ENCODE data around the gene PGAM1.
A peak's percentile ranks its signal among the peaks of the same experiment; 100 is the strongest.
"Not testable (repeated sequence)": the region's sequence is repeated elsewhere in the genome, so short reads cannot be mapped to it uniquely, and the experiment has no call there.

Gene PGAM1

DNA sequence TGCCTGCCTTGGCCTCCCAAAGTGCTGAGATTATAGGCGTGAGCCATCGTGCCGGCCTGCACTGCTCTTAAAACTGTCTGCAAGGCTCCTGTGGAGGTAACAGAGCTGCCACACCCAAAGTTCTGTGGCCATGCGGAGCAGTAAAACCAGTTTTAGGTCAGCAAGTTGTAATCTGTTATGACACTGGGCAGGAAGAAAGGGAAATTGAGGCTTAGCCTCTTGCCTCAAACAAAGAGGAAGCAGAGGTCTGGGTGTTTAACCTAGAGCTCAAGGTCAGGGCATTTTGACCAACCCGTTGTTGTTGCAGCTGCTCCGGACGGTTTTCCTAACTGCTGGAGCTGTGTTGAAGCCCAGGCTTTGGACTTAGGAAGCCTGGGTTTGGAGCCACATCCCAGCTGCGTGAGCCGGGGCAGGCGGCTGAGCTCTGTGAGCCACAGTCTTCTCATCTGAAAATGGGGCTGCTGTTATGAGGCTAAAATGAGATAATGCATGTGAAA, 17.4 kb upstream of the PGAM1 start:
- H3K27me3 ChIP-seq (ENCODE audit: control insufficient read depth, insufficient read depth, low read length): no peaks in the 10 kb centered on the region
- H3K36me3 ChIP-seq (ENCODE audit: control insufficient read depth, insufficient read depth, low read length): no peaks in the 10 kb centered on the region
- no peak overlapping the region for H3K27ac ChIP-seq (ENCODE audit: low read depth, low read length)
- H3K4me1 ChIP-seq (ENCODE audit: control insufficient read depth, insufficient read depth, low read length): no peaks in the 10 kb centered on the region
- no peak overlapping the region for H3K9ac ChIP-seq (ENCODE audit: low read depth, low read length)
- no peak overlapping the region for H3K4me3 ChIP-seq (ENCODE audit: low read depth, low read length)
- no peaks in the 10 kb centered on the region for H3K9me3 ChIP-seq (ENCODE audit: control insufficient read depth, insufficient read depth, low read length)

DNA sequence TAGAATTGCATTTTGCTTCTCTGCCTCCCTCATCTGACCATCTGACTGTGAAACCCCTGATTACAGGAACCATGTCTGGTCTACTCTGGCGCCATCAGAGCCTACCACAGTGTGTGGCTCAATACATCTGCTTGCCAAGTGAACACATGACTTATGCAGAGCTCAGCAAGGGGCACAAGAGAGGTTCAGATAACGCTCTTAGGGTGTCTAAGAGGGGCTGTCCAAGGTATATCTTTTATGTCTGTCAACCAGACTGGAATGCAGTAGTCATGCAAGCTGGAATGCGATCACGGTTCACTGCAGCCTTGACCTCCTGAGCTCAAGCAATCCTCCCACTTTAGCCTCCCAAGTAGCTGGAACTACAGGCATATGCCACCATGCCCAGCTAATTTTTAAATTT, 14.6 kb upstream of the PGAM1 start:
- no peak overlapping the region for H3K4me3 ChIP-seq (ENCODE audit: low read depth, low read length)
- H3K9me3 ChIP-seq (ENCODE audit: control insufficient read depth, insufficient read depth, low read length): no peaks in the 10 kb centered on the region
- H3K36me3 ChIP-seq (ENCODE audit: control insufficient read depth, insufficient read depth, low read length): no peaks in the 10 kb centered on the region
- no peak overlapping the region for H3K27ac ChIP-seq (ENCODE audit: low read depth, low read length)
- no peak overlapping the region for H3K9ac ChIP-seq (ENCODE audit: low read depth, low read length)
- no peaks in the 10 kb centered on the region for H3K27me3 ChIP-seq (ENCODE audit: control insufficient read depth, insufficient read depth, low read length)
- H3K4me1 ChIP-seq (ENCODE audit: control insufficient read depth, insufficient read depth, low read length): no peaks in the 10 kb centered on the region

DNA sequence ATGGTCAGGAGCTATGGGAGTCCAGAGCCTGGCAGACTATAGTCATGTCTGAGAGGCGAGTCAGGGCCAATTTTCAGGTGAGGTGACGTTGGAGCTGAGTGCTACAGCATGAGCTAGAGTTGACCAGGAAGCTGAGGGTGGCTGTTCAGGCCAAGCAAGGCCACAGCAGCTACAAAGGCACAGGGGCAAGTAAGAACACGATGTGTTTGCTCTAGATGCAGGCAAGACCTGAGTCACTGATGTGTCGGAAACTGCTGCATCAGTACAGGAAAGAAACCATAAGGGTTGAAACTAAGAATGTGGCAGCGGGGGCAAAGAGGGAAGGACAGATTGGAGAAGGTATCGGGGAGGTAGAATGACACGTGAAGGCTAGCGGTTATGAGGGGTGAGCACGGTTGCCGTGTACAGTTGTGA, 13.1 kb upstream of the PGAM1 start:
- H3K9me3 ChIP-seq (ENCODE audit: control insufficient read depth, insufficient read depth, low read length): no peaks in the 10 kb centered on the region
- H3K9ac ChIP-seq (ENCODE audit: low read depth, low read length): no peak overlapping the region
- no peak overlapping the region for H3K4me3 ChIP-seq (ENCODE audit: low read depth, low read length)
- no peak overlapping the region for H3K27ac ChIP-seq (ENCODE audit: low read depth, low read length)
- H3K27me3 ChIP-seq (ENCODE audit: control insufficient read depth, insufficient read depth, low read length): no peaks in the 10 kb centered on the region
- no peaks in the 10 kb centered on the region for H3K36me3 ChIP-seq (ENCODE audit: control insufficient read depth, insufficient read depth, low read length)
- no peaks in the 10 kb centered on the region for H3K4me1 ChIP-seq (ENCODE audit: control insufficient read depth, insufficient read depth, low read length)

DNA sequence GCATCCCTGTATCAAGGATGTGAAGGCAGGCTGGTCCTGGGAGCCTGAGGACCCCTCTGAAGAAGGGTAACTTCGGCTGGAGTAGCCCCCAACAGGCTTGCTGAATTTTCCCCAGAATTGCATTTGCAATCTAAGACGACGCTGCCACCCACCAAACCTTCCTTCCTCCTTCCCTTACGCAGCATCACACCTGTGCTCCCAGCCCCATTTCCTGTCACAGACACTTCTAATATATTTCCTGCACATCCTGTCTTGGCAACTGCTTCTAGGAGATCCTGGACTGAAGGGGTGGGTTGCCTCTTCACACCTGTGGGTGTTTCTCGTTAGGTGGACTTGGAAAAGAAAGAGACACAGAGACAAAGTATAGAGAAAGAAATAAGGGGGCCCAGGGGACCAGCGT, 9.4 kb upstream of the PGAM1 start:
- Histone ChIP-seq H3K4me3 (ENCODE audit: low read depth, low read length) (no peak overlapping the region), H3K9ac (ENCODE audit: low read depth, low read length) (no peak overlapping the region), H3K4me1 (ENCODE audit: control insufficient read depth, insufficient read depth, low read length) (peaks cover 9% of the 10 kb centered on the region; the same call in 1 of the 2 replicates), H3K27me3 (ENCODE audit: control insufficient read depth, insufficient read depth, low read length) (no peaks in the 10 kb centered on the region), H3K27ac (ENCODE audit: low read depth, low read length) (no peak overlapping the region), H3K36me3 (ENCODE audit: control insufficient read depth, insufficient read depth, low read length) (no peaks in the 10 kb centered on the region), H3K9me3 (ENCODE audit: control insufficient read depth, insufficient read depth, low read length) (no peaks in the 10 kb centered on the region)

DNA sequence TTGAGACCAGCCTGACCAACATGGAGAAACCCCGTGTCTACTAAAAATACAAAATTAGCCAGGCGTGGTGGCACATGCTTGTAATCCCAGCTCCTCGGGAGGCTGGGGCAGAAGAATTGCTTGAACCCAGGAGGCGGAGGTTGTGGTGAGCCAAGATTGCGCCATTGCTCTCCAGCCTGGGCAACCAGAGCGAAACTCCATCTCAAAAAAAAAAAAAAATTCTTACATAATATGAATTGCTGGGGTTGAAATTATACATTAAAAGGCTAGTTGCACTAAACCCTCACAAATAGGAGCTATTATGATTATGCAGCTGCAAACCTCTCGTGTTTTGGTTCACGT, 2.3 kb upstream of the PGAM1 start:
- not testable (repeated sequence) for H3K27me3 ChIP-seq (ENCODE audit: control insufficient read depth, insufficient read depth, low read length); H3K27ac ChIP-seq (ENCODE audit: low read depth, low read length); H3K9ac ChIP-seq (ENCODE audit: low read depth, low read length); H3K9me3 ChIP-seq (ENCODE audit: control insufficient read depth, insufficient read depth, low read length); H3K4me3 ChIP-seq (ENCODE audit: low read depth, low read length)
- Histone ChIP-seq H3K36me3 (ENCODE audit: control insufficient read depth, insufficient read depth, low read length) (peaks cover 17% of the 10 kb centered on the region), H3K4me1 (ENCODE audit: control insufficient read depth, insufficient read depth, low read length) (peaks cover 14% of the 10 kb centered on the region)

DNA sequence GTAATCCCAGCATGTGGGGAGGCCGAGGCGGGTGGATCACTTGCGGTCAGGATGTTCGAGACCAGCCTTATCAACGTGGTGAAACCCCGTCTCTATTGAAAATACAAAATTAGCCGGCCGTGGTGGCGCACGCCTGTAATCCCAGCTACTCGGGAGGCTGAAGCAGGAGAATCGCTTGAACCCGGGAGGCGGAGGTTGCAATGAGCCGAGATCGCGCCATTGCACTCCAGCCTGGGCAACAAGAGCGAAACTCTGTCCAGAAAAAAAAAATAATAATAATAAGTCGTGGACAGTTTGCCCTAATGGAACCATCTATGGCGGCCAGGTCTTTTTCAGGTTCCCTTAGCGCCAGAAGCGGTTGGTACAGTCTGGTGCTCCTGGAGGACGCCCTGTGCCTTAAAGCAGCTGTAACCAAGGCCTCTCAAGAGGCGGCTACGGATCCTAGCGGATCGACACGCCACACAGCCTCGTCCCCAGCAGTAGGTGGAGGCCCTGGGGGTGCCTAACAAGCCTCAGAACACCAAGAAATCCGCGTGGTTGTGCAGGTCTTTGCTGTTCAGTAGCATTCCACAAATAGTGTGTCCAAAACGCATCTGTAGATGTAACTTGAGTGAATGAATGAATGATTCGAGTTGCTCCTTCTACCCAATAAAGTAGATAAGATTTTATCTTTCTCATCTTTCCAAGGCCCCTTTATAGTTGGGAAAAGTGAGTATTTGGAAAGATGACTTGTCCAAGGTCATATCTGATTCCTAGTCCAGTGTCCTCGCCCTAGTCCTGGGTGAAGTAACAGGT, 982 bp downstream of the PGAM1 start:
- peaks cover 10% of the 10 kb centered on the region for H3K4me1 ChIP-seq (ENCODE audit: control insufficient read depth, insufficient read depth, low read length)
- H3K4me3 ChIP-seq (ENCODE audit: low read depth, low read length): peak overlapping the region; percentile 95
- H3K36me3 ChIP-seq (ENCODE audit: control insufficient read depth, insufficient read depth, low read length): peaks cover 48% of the 10 kb centered on the region

DNA sequence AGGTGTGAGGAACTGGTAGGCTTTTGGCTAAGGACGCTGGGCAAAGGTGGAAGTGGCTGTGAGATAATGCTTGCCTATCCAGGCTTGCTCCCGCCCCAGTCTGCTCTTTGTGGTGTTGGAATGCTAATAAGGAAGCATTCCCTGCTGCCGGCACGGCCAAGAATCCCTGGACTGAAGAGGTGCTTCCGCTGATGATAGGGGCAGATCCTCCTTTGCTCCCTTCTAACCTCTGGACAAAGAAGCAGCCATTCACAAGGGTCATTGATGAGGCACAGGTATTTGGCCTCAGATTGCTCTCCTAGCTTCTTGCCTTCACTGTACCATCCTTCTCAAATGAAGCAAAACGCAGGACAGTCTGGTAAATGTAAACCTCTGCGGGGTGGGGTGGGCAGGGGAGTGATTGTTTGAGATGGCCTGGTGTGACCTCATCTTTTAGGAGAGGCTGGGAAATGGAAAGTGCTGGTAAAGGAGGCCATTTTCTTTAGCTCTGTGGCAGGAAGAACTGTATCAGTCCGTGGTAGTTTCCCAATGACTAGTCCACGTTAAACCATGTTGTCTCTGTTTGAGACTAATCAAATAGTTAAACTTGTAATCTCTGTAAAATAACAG, 1.7 kb downstream of the PGAM1 start:
- Histone ChIP-seq H3K4me1 (ENCODE audit: control insufficient read depth, insufficient read depth, low read length) (peaks cover 10% of the 10 kb centered on the region), H3K36me3 (ENCODE audit: control insufficient read depth, insufficient read depth, low read length) (peaks cover 51% of the 10 kb centered on the region), H3K9ac (ENCODE audit: low read depth, low read length) (peak overlapping the region; percentile 94), H3K4me3 (ENCODE audit: low read depth, low read length) (peak overlapping the region; percentile 95), H3K27me3 (ENCODE audit: control insufficient read depth, insufficient read depth, low read length) (no peaks in the 10 kb centered on the region), H3K9me3 (ENCODE audit: control insufficient read depth, insufficient read depth, low read length) (no peaks in the 10 kb centered on the region), H3K27ac (ENCODE audit: low read depth, low read length) (peak overlapping the region; percentile 94)

More for the DNA sequence above, 982 bp downstream of the PGAM1 start:
- Histone ChIP-seq H3K27ac (ENCODE audit: low read depth, low read length) (peak overlapping the region; percentile 94), H3K27me3 (ENCODE audit: control insufficient read depth, insufficient read depth, low read length) (no peaks in the 10 kb centered on the region), H3K9ac (ENCODE audit: low read depth, low read length) (peak overlapping the region; percentile 94), H3K9me3 (ENCODE audit: control insufficient read depth, insufficient read depth, low read length) (no peaks in the 10 kb centered on the region)

DNA sequence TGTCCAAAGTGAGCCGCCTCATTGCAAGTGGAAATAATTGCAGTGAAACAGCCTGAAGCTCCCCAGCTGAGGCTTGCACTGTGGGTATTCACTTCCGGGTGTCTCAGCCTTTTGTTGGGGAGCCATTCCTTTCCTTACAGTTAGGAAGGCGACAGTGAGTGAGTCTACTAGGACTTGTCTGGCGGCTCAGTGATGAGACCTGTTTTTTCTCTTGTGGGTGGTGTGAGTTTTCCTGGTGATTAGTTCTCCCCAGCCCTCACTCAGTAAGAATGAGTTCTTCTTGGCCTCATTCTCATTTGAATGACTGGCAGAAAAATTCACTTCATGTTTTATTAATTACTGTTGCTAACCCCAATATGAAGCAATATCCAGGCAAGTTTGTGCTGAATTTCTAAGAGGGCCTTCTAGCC, 2.6 kb downstream of the PGAM1 start:
- Histone ChIP-seq H3K27ac (ENCODE audit: low read depth, low read length) (peak overlapping the region; percentile 94), H3K4me3 (ENCODE audit: low read depth, low read length) (peak overlapping the region; percentile 95), H3K9ac (ENCODE audit: low read depth, low read length) (peak overlapping the region; percentile 94), H3K36me3 (ENCODE audit: control insufficient read depth, insufficient read depth, low read length) (peaks cover 56% of the 10 kb centered on the region), H3K9me3 (ENCODE audit: control insufficient read depth, insufficient read depth, low read length) (no peaks in the 10 kb centered on the region), H3K27me3 (ENCODE audit: control insufficient read depth, insufficient read depth, low read length) (no peaks in the 10 kb centered on the region), H3K4me1 (ENCODE audit: control insufficient read depth, insufficient read depth, low read length) (peaks cover 10% of the 10 kb centered on the region)

DNA sequence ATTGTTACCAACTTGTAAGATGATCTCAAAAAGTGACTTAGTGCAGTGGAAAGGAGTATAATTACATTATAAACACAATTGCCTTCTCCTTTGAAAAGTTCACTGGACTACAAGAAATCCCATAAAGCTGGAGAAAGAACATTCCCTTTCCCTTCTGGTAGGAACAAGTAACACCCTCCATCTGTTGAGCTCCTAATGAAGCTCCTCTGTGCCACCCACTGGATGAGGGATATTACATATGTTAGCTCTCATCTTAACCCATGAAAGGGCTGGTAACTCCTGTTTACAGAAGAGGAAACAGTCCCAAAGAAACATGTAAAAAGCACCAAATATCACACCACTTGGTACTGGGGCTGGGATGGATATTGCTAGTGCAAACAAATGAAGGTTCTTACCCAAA, 8.1 kb downstream of the PGAM1 start:
- Histone ChIP-seq H3K36me3 (ENCODE audit: control insufficient read depth, insufficient read depth, low read length) (peaks cover 86% of the 10 kb centered on the region), H3K4me3 (ENCODE audit: low read depth, low read length) (no peak overlapping the region), H3K27me3 (ENCODE audit: control insufficient read depth, insufficient read depth, low read length) (no peaks in the 10 kb centered on the region), H3K9ac (ENCODE audit: low read depth, low read length) (no peak overlapping the region), H3K27ac (ENCODE audit: low read depth, low read length) (peak overlapping the region; percentile 0), H3K9me3 (ENCODE audit: control insufficient read depth, insufficient read depth, low read length) (no peaks in the 10 kb centered on the region), H3K4me1 (ENCODE audit: control insufficient read depth, insufficient read depth, low read length) (no peaks in the 10 kb centered on the region)

DNA sequence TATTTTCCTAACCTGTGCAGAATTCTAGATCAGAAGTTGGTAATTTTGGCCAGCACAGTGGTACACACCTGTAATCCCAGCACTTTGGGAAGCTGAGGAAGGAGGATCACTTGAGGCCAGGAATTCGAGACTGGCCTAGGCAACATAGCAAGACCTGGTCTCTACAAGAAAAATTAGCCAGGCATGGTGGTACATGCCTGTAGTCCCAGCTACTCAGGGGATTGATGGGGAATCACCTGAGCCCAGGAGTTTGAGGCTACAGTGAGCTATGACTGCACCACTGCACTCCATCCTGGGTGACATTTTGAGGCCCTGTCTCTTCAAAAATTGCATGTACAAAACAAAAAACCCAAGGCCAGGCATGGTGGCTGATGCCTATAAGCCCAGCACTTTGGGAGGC, 8.6 kb downstream of the PGAM1 start:
- Histone ChIP-seq H3K9me3 (ENCODE audit: control insufficient read depth, insufficient read depth, low read length) (no peaks in the 10 kb centered on the region), H3K27ac (ENCODE audit: low read depth, low read length) (peak overlapping the region; percentile 0), H3K9ac (ENCODE audit: low read depth, low read length) (no peak overlapping the region), H3K4me3 (ENCODE audit: low read depth, low read length) (no peak overlapping the region), H3K36me3 (ENCODE audit: control insufficient read depth, insufficient read depth, low read length) (peaks cover 86% of the 10 kb centered on the region), H3K4me1 (ENCODE audit: control insufficient read depth, insufficient read depth, low read length) (no peaks in the 10 kb centered on the region), H3K27me3 (ENCODE audit: control insufficient read depth, insufficient read depth, low read length) (no peaks in the 10 kb centered on the region)

DNA sequence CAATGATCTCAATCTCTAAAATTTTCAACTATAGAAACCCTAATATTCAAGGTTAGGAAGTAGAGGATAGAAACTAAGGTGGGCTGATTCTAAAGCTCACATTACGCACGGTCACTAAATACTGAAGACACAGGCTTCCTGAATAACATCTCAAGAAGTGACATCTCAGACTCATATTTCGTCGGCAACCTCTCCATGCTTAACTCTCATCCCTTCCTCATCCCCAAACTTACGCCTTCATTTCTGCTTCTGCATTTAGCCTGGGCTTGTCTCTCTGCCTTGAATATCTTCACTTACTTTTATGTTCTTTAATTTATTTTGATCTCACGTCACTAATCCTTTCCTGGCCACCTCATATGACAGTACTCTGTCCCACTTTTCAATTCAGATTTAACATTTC, 9.2 kb downstream of the PGAM1 start:
- no peaks in the 10 kb centered on the region for H3K27me3 ChIP-seq (ENCODE audit: control insufficient read depth, insufficient read depth, low read length)
- peaks cover 83% of the 10 kb centered on the region for H3K36me3 ChIP-seq (ENCODE audit: control insufficient read depth, insufficient read depth, low read length)
- no peaks in the 10 kb centered on the region for H3K4me1 ChIP-seq (ENCODE audit: control insufficient read depth, insufficient read depth, low read length)
- no peak overlapping the region for H3K27ac ChIP-seq (ENCODE audit: low read depth, low read length)
- no peak overlapping the region for H3K4me3 ChIP-seq (ENCODE audit: low read depth, low read length)
- no peak overlapping the region for H3K9ac ChIP-seq (ENCODE audit: low read depth, low read length)
- H3K9me3 ChIP-seq (ENCODE audit: control insufficient read depth, insufficient read depth, low read length): no peaks in the 10 kb centered on the region
